Measurements from ENCODE around the gene LRP11. TPM values are rescaled to one million over a fixed set of nuclear protein-coding genes. Genes with fewer than 3 reads are reported as not detected.
"Not testable (repeated sequence)": the region's sequence is repeated elsewhere in the genome, so short reads cannot be mapped to it uniquely, and the experiment has no call there.

LRP11 gene
- total RNA-seq, 1 donor from 2014 or later = 51.1 TPM

- H3K9me3 ChIP-seq = no peaks in the 10 kb centered on the region
- DNase-seq (no peak), ATAC-seq (no peak)
- TF ChIP-seq CTCF (IDR thresholded peaks at IDR 0.05) = no peak
- intact Hi-C loops (cut with DNase I) = no loop called here
- no peaks in the 10 kb centered on the region for H3K4me1 ChIP-seq
- no peaks in the 10 kb centered on the region for H3K27me3 ChIP-seq
- no peak overlapping the region for H3K4me3 ChIP-seq
- no peak overlapping the region for H3K27ac ChIP-seq
- no peaks in the 10 kb centered on the region for H3K36me3 ChIP-seq
Measured at GRCh38 chr6:149871182-149871581, 7.0 kb upstream of the LRP11 start.

GRCh38 chr6:149869275-149869892 is 5.2 kb upstream of the LRP11 start:
- Histone ChIP-seq H3K27me3 (no peaks in the 10 kb centered on the region), H3K4me1 (peaks cover 5% of the 10 kb centered on the region), H3K4me3 (no peak overlapping the region), H3K27ac (no peak overlapping the region), H3K36me3 (no peaks in the 10 kb centered on the region), H3K9me3 (no peaks in the 10 kb centered on the region)
- TF ChIP-seq CTCF (IDR thresholded peaks at IDR 0.05) = no peak
- intact Hi-C loops (cut with DNase I) = no loop called here
- DNase-seq = no peak
- no peak for ATAC-seq

- no peak for DNase-seq
- Histone ChIP-seq H3K27ac (no peak overlapping the region), H3K36me3 (no peaks in the 10 kb centered on the region), H3K27me3 (no peaks in the 10 kb centered on the region), H3K4me3 (no peak overlapping the region), H3K9me3 (no peaks in the 10 kb centered on the region), H3K4me1 (peaks cover 6% of the 10 kb centered on the region)
- no peak for ATAC-seq
- no peak for TF ChIP-seq CTCF (IDR thresholded peaks at IDR 0.05)
- intact Hi-C loops (cut with DNase I) = no loop called here
Measured at GRCh38 chr6:149867876-149868640, 3.9 kb upstream of the LRP11 start.

- peak overlapping the region; percentile 71 for H3K4me3 ChIP-seq
- peak; percentile 67 for TF ChIP-seq CTCF (IDR thresholded peaks at IDR 0.05)
- peaks cover 15% of the 10 kb centered on the region for H3K4me1 ChIP-seq
- H3K27ac ChIP-seq = peak overlapping the region; percentile 89
- H3K9me3 ChIP-seq = no peaks in the 10 kb centered on the region
- DNase-seq (no peak), ATAC-seq (peak; percentile 45)
- H3K27me3 ChIP-seq = no peaks in the 10 kb centered on the region
- no peaks in the 10 kb centered on the region for H3K36me3 ChIP-seq
- intact Hi-C loops (cut with DNase I) = no loop called here
Measured at GRCh38 chr6:149864578-149865535, 698 bp upstream of the LRP11 start.

- DNase-seq (peak; percentile 89), ATAC-seq (peak; percentile 79)
- H3K36me3 ChIP-seq = no peaks in the 10 kb centered on the region
- H3K27ac ChIP-seq = peak overlapping the region; percentile 89
- intact Hi-C loops (cut with DNase I) = no loop called here
- H3K9me3 ChIP-seq = no peaks in the 10 kb centered on the region
- no peak for TF ChIP-seq CTCF (IDR thresholded peaks at IDR 0.05)
- peaks cover 23% of the 10 kb centered on the region for H3K4me1 ChIP-seq
- peak overlapping the region; percentile 71 for H3K4me3 ChIP-seq
- H3K27me3 ChIP-seq = no peaks in the 10 kb centered on the region
Measured at GRCh38 chr6:149862922-149863697, 1.0 kb downstream of the LRP11 start.

- peaks cover 23% of the 10 kb centered on the region for H3K4me1 ChIP-seq
- H3K9me3 ChIP-seq; H3K36me3 ChIP-seq; DNase-seq; ATAC-seq; H3K27me3 ChIP-seq; intact Hi-C loops (cut with DNase I): not testable (repeated sequence)
- H3K4me3 ChIP-seq = peak overlapping the region; percentile 71
- peak overlapping the region; percentile 89 for H3K27ac ChIP-seq
Measured at GRCh38 chr6:149862424-149862738, 1.8 kb downstream of the LRP11 start.
